Fibroblast of lung (primary cell): Measurements from ENCODE around the gene C1QC. TPM values are rescaled to one million over a fixed set of nuclear protein-coding genes. Genes with fewer than 3 reads are reported as not detected.
A peak's percentile ranks its signal among the peaks of the same experiment; 100 is the strongest.

Experiments used
- DNase-seq, 2 donors: peaks; one replicate each; pipeline versions ENCODE4 v3.0.0 to v3.0.0-alpha.2; 2010; ENCODE audit warnings: low read depth in 2 of 2
- H2AFZ ChIP-seq: 2 replicates; pipeline ENCODE4 v1.5.1; 2012; ENCODE audit warnings: low read length, control low read depth, inconsistent platforms
- H3K27ac ChIP-seq: 2 replicates; pipeline ENCODE4 v1.5.1; 2011; ENCODE audit warnings: low read length, control low read depth; ENCODE audit not compliant: insufficient read depth
- H3K27me3 ChIP-seq: 2 replicates; pipeline ENCODE4 v1.5.1; 2011; ENCODE audit warnings: mild to moderate bottlenecking, low read length; ENCODE audit not compliant: control insufficient read depth, insufficient read depth
- H3K36me3 ChIP-seq: 2 replicates; pipeline ENCODE4 v1.5.1; 2011; ENCODE audit warnings: low read length; ENCODE audit not compliant: control insufficient read depth, insufficient read depth
- H3K4me1 ChIP-seq: 2 replicates; pipeline ENCODE4 v1.5.1; 2011; ENCODE audit warnings: low read length; ENCODE audit not compliant: control insufficient read depth, insufficient read depth; ENCODE audit errors: extremely low read depth
- H3K4me2 ChIP-seq: 2 replicates; pipeline ENCODE4 v1.5.1; 2011; ENCODE audit warnings: low read length, control low read depth; ENCODE audit not compliant: insufficient read depth; ENCODE audit errors: extremely low read depth
- H3K4me3 ChIP-seq, 4 experiments: fragments of 200-600 bp in 1 of 4; sonication (generic) in 1 of 4; replicated peaks in 1 of 4; 2 replicates each; pipeline ENCODE4 v1.5.1; 2011 to 2016; ENCODE audit warnings: low read length in 4 of 4, low read depth in 3 of 4, mild to moderate bottlenecking in 3 of 4, control low read depth in 2 of 4, inconsistent platforms in 1 of 4, mixed read lengths in 1 of 4; ENCODE audit not compliant: insufficient read depth in 1 of 4; ENCODE audit errors: control extremely low read depth in 1 of 4
- H3K79me2 ChIP-seq: 2 replicates; pipeline ENCODE4 v1.5.1; 2012; ENCODE audit warnings: mild to moderate bottlenecking, low read length, inconsistent platforms; ENCODE audit not compliant: control insufficient read depth, insufficient read depth
- H3K9ac ChIP-seq: 2 replicates; pipeline ENCODE4 v1.5.1; 2011; ENCODE audit warnings: mild to moderate bottlenecking, low read length, control low read depth; ENCODE audit not compliant: insufficient read depth
- H3K9me3 ChIP-seq: 2 replicates; pipeline ENCODE4 v1.5.1; 2012; ENCODE audit warnings: low read depth, low read length; ENCODE audit not compliant: control insufficient read depth, insufficient read depth
- H4K20me1 ChIP-seq: 2 replicates; pipeline ENCODE4 v1.5.1; 2011; ENCODE audit warnings: low read length; ENCODE audit not compliant: control insufficient read depth, insufficient read depth; ENCODE audit errors: extremely low read depth
- CTCF ChIP-seq, 2 donors: IDR thresholded peaks in 1 of 2; conservative IDR thresholded peaks in 1 of 2; 1 replicate in 1 of 2; 2 replicates in 1 of 2; pipeline ENCODE4 v1.5.1; 2011 to 2012; ENCODE audit warnings: low read length in 2 of 2, control low read depth in 1 of 2, inconsistent platforms in 1 of 2, low read depth in 1 of 2, mild to moderate bottlenecking in 1 of 2
- EZH2 ChIP-seq: IDR thresholded peaks from 2 replicates; pipeline ENCODE4 v1.5.1; 2012; ENCODE audit warnings: low read length, control low read depth, mild to moderate bottlenecking; ENCODE audit errors: missing control alignments
- polyA plus RNA-seq, 2 donors: library from polyadenylated mRNA; depleted of rRNA in 1 of 2; stranded (reverse) in 1 of 2; unstranded in 1 of 2; fragments of >200 nt; gene quantifications; 2 replicates each; pipeline ENCODE4 v1.2.1, GENCODE V29; 2011 to 2012; ENCODE audit warnings: missing spikeins in 1 of 2
- total RNA-seq: library from RNA; depleted of rRNA; stranded (reverse); fragments of >200 nt; gene quantifications from 2 replicates; pipeline ENCODE4 v1.2.1, GENCODE V29; 2014

Gene C1QC
- total and polyA plus RNA-seq, 2 donors (not counting 1 experiment from before 2014, with no cell fraction given): not detected

GRCh38 chr1:22625262-22625925 lies 18.0 kb upstream of the C1QC start:
- Histone ChIP-seq H3K27ac (no peak overlapping the region), H2AFZ (no peak overlapping the region), H3K36me3 (no peaks in the 10 kb centered on the region), H3K27me3 (peaks cover 17% of the 10 kb centered on the region), H3K4me3 (no peak overlapping the region), H3K4me1 (no peaks in the 10 kb centered on the region), H3K9ac (no peak overlapping the region), H3K79me2 (no peaks in the 10 kb centered on the region), H3K9me3 (no peaks in the 10 kb centered on the region), H3K4me2 (no peak overlapping the region), H4K20me1 (no peaks in the 10 kb centered on the region)
- peak; percentile 4 for DNase-seq
- TF ChIP-seq CTCF (conservative IDR thresholded peaks at IDR 0.05 in 1 of 2, IDR thresholded peaks at IDR 0.05 in 1 of 2; ENCODE audit: low read depth in 1 of 2, low read length in 2 of 2): no peak

GRCh38 chr1:22626237-22627157 lies 16.9 kb upstream of the C1QC start:
- Histone ChIP-seq H3K9ac (no peak overlapping the region), H3K4me1 (no peaks in the 10 kb centered on the region), H3K4me2 (no peak overlapping the region), H3K27me3 (peaks cover 23% of the 10 kb centered on the region), H4K20me1 (no peaks in the 10 kb centered on the region), H3K79me2 (no peaks in the 10 kb centered on the region), H3K4me3 (no peak overlapping the region), H3K9me3 (no peaks in the 10 kb centered on the region), H2AFZ (no peak overlapping the region), H3K36me3 (no peaks in the 10 kb centered on the region), H3K27ac (no peak overlapping the region)
- no peak for DNase-seq
- no peak for TF ChIP-seq CTCF (conservative IDR thresholded peaks at IDR 0.05 in 1 of 2, IDR thresholded peaks at IDR 0.05 in 1 of 2; ENCODE audit: low read depth in 1 of 2, low read length in 2 of 2)
- no peak for TF ChIP-seq EZH2

GRCh38 chr1:22627331-22627730 lies 16.1 kb upstream of the C1QC start:
- DNase-seq: no peak
- H3K36me3 ChIP-seq: no peaks in the 10 kb centered on the region
- no peak overlapping the region for H2AFZ ChIP-seq
- H3K9ac ChIP-seq: no peak overlapping the region
- no peak overlapping the region for H3K4me3 ChIP-seq
- H4K20me1 ChIP-seq: no peaks in the 10 kb centered on the region
- H3K9me3 ChIP-seq: no peaks in the 10 kb centered on the region
- no peaks in the 10 kb centered on the region for H3K4me1 ChIP-seq
- no peaks in the 10 kb centered on the region for H3K79me2 ChIP-seq
- no peak overlapping the region for H3K27ac ChIP-seq
- H3K4me2 ChIP-seq: no peak overlapping the region
- TF ChIP-seq EZH2 (no peak), CTCF (conservative IDR thresholded peaks at IDR 0.05 in 1 of 2, IDR thresholded peaks at IDR 0.05 in 1 of 2; ENCODE audit: low read depth in 1 of 2, low read length in 2 of 2) (no peak)
- peaks cover 21% of the 10 kb centered on the region for H3K27me3 ChIP-seq
